ENCODE data around the gene TXNRD3. TPM values are rescaled to one million over a fixed set of nuclear protein-coding genes. Genes with fewer than 3 reads are reported as not detected.

TXNRD3 gene
- polyA plus RNA-seq, 3 donors, result 0.57 to 1.7 (median 0.90) TPM

GRCh38 chr3:126582311-126582710 is 72.6 kb downstream of the TXNRD3 start:
- Histone ChIP-seq H3K27me3 (ENCODE audit: control insufficient read depth in 2 of 2, insufficient read depth in 2 of 2, low read length in 2 of 2) (no peaks in the 10 kb centered on the region), H2AFZ (ENCODE audit: insufficient read depth, low read depth, low read length, poor library complexity, severe bottlenecking) (no peak overlapping the region), H3K27ac (ENCODE audit: low read depth in 1 of 2, low read length in 2 of 2) (no peak overlapping the region), H4K20me1 (ENCODE audit: insufficient read depth, low read length) (no peaks in the 10 kb centered on the region), H3K4me1 (ENCODE audit: control insufficient read depth in 1 of 2, insufficient read depth in 2 of 2, low read length in 2 of 2) (no peaks in the 10 kb centered on the region), H3K9ac (ENCODE audit: insufficient read depth, low read length, poor library complexity, severe bottlenecking) (no peak overlapping the region), H3K36me3 (replicated peaks in 1 of 2; ENCODE audit: control insufficient read depth in 1 of 2, insufficient read depth in 2 of 2, low read length in 2 of 2) (no peaks in the 10 kb centered on the region), H3K4me2 (replicated peaks; ENCODE audit: extremely low read depth, low read length, poor library complexity, severe bottlenecking) (no peak overlapping the region), H3K79me2 (ENCODE audit: insufficient read depth, low read length) (no peaks in the 10 kb centered on the region), H3K9me3 (replicated peaks in 1 of 2; ENCODE audit: control insufficient read depth in 1 of 2, insufficient read depth in 1 of 2, low read length in 2 of 2) (no peaks in the 10 kb centered on the region), H3K4me3 (replicated peaks in 1 of 3; ENCODE audit: low read depth in 2 of 3, low read length in 3 of 3) (no peak overlapping the region)
- WGBS (ENCODE audit: insufficient coverage), result no CpG with 5 or more reads among the region's 4 CpGs
- no peak for TF ChIP-seq CTCF (IDR thresholded peaks at IDR 0.05)
- Mint-ChIP-seq H3K27me3 (ENCODE audit: low read depth in 3 of 3) (peaks cover 0 to 4% (median 0%) of the 10 kb centered on the region in 3 donors), H3K9me3 (peaks cover 0 to 8% (median 2%) of the 10 kb centered on the region in 7 donors), H3K4me1 (no peaks in the 10 kb centered on the region), H3K36me3 (no peaks in the 10 kb centered on the region), H3K4me3 (no peak overlapping the region), H3K27ac (no peak overlapping the region)
- DNase-seq, result no peak
- intact Hi-C loops (cut with micrococcal nuclease), result no loop called here

- H3K9ac ChIP-seq (ENCODE audit: insufficient read depth, low read length, poor library complexity, severe bottlenecking), result no peak overlapping the region
- no peak for TF ChIP-seq CTCF (IDR thresholded peaks at IDR 0.05)
- Mint-ChIP-seq H3K4me3 (no peak overlapping the region), H3K36me3 (no peaks in the 10 kb centered on the region), H3K27ac (no peak overlapping the region), H3K9me3 (peaks cover 0 to 3% (median 0%) of the 10 kb centered on the region in 7 donors), H3K27me3 (ENCODE audit: low read depth in 3 of 3) (peaks cover 0 to 4% (median 0%) of the 10 kb centered on the region in 3 donors), H3K4me1 (no peaks in the 10 kb centered on the region)
- intact Hi-C loops (cut with micrococcal nuclease), result no loop called here
- no peaks in the 10 kb centered on the region for H4K20me1 ChIP-seq (ENCODE audit: insufficient read depth, low read length)
- H2AFZ ChIP-seq (ENCODE audit: insufficient read depth, low read depth, low read length, poor library complexity, severe bottlenecking), result no peak overlapping the region
- no peak overlapping the region for H3K4me3 ChIP-seq (replicated peaks in 1 of 3; ENCODE audit: low read depth in 2 of 3, low read length in 3 of 3)
- no peak overlapping the region for H3K4me2 ChIP-seq (replicated peaks; ENCODE audit: extremely low read depth, low read length, poor library complexity, severe bottlenecking)
- no peaks in the 10 kb centered on the region for H3K27me3 ChIP-seq (ENCODE audit: control insufficient read depth in 2 of 2, insufficient read depth in 2 of 2, low read length in 2 of 2)
- WGBS (ENCODE audit: insufficient coverage), result no CpG with 5 or more reads among the region's 2 CpGs
- no peaks in the 10 kb centered on the region for H3K79me2 ChIP-seq (ENCODE audit: insufficient read depth, low read length)
- no peaks in the 10 kb centered on the region for H3K4me1 ChIP-seq (ENCODE audit: control insufficient read depth in 1 of 2, insufficient read depth in 2 of 2, low read length in 2 of 2)
- no peak overlapping the region for H3K27ac ChIP-seq (ENCODE audit: low read depth in 1 of 2, low read length in 2 of 2)
- no peak for DNase-seq
- H3K9me3 ChIP-seq (replicated peaks in 1 of 2; ENCODE audit: control insufficient read depth in 1 of 2, insufficient read depth in 1 of 2, low read length in 2 of 2), result no peaks in the 10 kb centered on the region
- H3K36me3 ChIP-seq (replicated peaks in 1 of 2; ENCODE audit: control insufficient read depth in 1 of 2, insufficient read depth in 2 of 2, low read length in 2 of 2), result no peaks in the 10 kb centered on the region
Measured at GRCh38 chr3:126581569-126581968, 73.4 kb downstream of the TXNRD3 start.
